ENCODE data around the gene LYZL6. TPM values are rescaled to one million over a fixed set of nuclear protein-coding genes. Genes with fewer than 3 reads are reported as not detected.
"Not testable (repeated sequence)": the region's sequence is repeated elsewhere in the genome, so short reads cannot be mapped to it uniquely, and the experiment has no call there.

Gene LYZL6
- total RNA-seq, 4 donors from 2014 or later, result not detected

- TF ChIP-seq POLR2A (IDR thresholded peaks at IDR 0.05) (no peak), CTCF (IDR thresholded peaks at IDR 0.05) (no peak)
- DNase-seq (ENCODE audit: low spot score in 2 of 2), result no peak
- WGBS, 2 donors, result 32% methylated on average over 12 of the region's 12 CpGs
- intact Hi-C loops (cut with DNase I; ENCODE audit: low total_unique reads), result no loop called here
- no peak overlapping the region for H3K4me3 ChIP-seq (ENCODE audit: low read depth, poor library complexity, severe bottlenecking)
These were observed 3.7 kb upstream of the LYZL6 start for GRCh38 chr17:35947156-35947585.

GRCh38 chr17:35944151-35944550 is 638 bp upstream of the LYZL6 start:
- TF ChIP-seq CTCF (IDR thresholded peaks at IDR 0.05), result no peak
- no peak for TF ChIP-seq POLR2A (IDR thresholded peaks at IDR 0.05)
- intact Hi-C loops (cut with DNase I; ENCODE audit: low total_unique reads), result no loop called here
- WGBS, 2 donors, result 78 to 83% methylated on average over 4 of the region's 4 CpGs
- H3K4me3 ChIP-seq (ENCODE audit: low read depth, poor library complexity, severe bottlenecking), result no peak overlapping the region
- no peak for DNase-seq (ENCODE audit: low spot score in 2 of 2)

GRCh38 chr17:35942588-35943186 is 826 bp downstream of the LYZL6 start:
- no peak overlapping the region for H3K4me3 ChIP-seq (ENCODE audit: low read depth, poor library complexity, severe bottlenecking)
- TF ChIP-seq POLR2A (IDR thresholded peaks at IDR 0.05) (no peak), CTCF (IDR thresholded peaks at IDR 0.05) (no peak)
- DNase-seq (ENCODE audit: low spot score in 2 of 2), result no peak
- 45 to 62% methylated on average over 9 of the region's 9 CpGs for WGBS, 2 donors
- intact Hi-C loops (cut with DNase I; ENCODE audit: low total_unique reads), result no loop called here

- WGBS, 2 donors, result 94 to 100% methylated on average over 3 of the region's 3 CpGs
- H3K4me3 ChIP-seq (ENCODE audit: low read depth, poor library complexity, severe bottlenecking); intact Hi-C loops (cut with DNase I; ENCODE audit: low total_unique reads); DNase-seq (ENCODE audit: low spot score in 2 of 2): not testable (repeated sequence)
These were observed 5.0 kb downstream of the LYZL6 start for GRCh38 chr17:35938492-35938891.

- DNase-seq (ENCODE audit: low spot score in 2 of 2), result no peak
- WGBS, 2 donors, result 90 to 95% methylated on average over 5 of the region's 5 CpGs
- no peak overlapping the region for H3K4me3 ChIP-seq (ENCODE audit: low read depth, poor library complexity, severe bottlenecking)
- TF ChIP-seq POLR2A (IDR thresholded peaks at IDR 0.05) (no peak), CTCF (IDR thresholded peaks at IDR 0.05) (no peak)
- intact Hi-C loops (cut with DNase I; ENCODE audit: low total_unique reads), result no loop called here
These were observed 7.5 kb downstream of the LYZL6 start for GRCh38 chr17:35936063-35936462.

GRCh38 chr17:35934760-35935159 is 8.8 kb downstream of the LYZL6 start:
- DNase-seq (ENCODE audit: low spot score in 2 of 2), result no peak
- 83 to 85% methylated on average over 10 of the region's 10 CpGs for WGBS, 2 donors
- no peak overlapping the region for H3K4me3 ChIP-seq (ENCODE audit: low read depth, poor library complexity, severe bottlenecking)
- TF ChIP-seq POLR2A (IDR thresholded peaks at IDR 0.05) (no peak), CTCF (IDR thresholded peaks at IDR 0.05) (no peak)
- intact Hi-C loops (cut with DNase I; ENCODE audit: low total_unique reads), result no loop called here
